Measurements from ENCODE around the gene SULT4A1.

Gene SULT4A1

DNA sequence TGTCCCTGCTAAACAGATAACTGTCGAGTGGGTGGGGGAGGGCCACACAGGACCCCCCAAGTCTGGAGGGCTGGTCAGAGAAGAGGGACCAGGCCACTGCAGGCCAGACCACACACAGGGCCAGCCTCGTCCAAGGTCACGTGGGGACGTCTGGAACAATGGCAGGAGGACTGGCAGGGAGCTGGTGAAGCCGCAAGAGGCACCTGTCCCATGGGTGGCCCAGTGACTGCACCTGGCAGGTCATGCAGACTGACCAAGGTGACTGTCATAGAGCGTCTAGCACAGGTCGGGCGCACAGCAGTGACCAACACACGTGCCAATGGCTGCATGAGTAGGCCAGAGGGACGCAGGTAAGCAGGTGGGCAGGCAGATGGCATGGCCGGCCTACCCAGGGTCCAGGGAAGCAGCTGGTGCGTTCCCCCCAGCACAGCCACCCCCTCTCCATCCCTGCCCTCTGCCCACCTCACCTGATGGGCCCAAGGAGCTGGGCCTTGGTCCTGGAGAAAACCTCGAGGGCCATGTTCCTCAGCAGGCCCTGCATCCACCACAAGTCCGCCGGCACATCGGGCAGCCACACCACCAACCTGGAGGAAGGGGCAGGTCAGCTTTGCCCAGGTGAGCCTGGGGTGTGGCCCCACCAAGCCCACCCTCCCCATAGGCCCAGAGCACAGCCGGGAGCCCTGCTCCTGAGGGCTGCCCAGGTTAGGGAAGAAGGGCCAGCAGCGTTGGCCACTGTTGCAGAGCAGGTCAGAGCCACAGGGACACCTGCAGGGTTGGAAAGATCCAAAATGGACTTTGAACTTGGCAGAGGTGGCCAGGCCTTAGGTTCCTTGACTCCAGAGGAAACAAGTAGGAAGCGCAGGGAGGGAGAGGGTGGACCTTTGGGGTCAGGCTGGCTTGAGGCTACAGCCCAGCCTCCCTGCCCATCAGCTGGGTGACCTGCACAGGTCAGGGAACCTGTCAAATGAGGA, 19.1 kb upstream of the SULT4A1 start:
- Histone ChIP-seq H3K36me3 (ENCODE audit: control insufficient read depth, insufficient read depth, low read length) (no peaks in the 10 kb centered on the region), H3K4me3 (ENCODE audit: low read depth, low read length) (no peak overlapping the region), H3K27me3 (ENCODE audit: control insufficient read depth, insufficient read depth, low read length) (no peaks in the 10 kb centered on the region), H3K79me2 (no peaks in the 10 kb centered on the region), H2AFZ (no peak overlapping the region), H3K9me3 (ENCODE audit: control insufficient read depth, low read length) (no peaks in the 10 kb centered on the region), H3K4me1 (no peaks in the 10 kb centered on the region), H3K27ac (no peak overlapping the region), H3K9ac (no peak overlapping the region), H3K4me2 (ENCODE audit: low read length) (no peak overlapping the region)
- TF ChIP-seq, protein P1, sequence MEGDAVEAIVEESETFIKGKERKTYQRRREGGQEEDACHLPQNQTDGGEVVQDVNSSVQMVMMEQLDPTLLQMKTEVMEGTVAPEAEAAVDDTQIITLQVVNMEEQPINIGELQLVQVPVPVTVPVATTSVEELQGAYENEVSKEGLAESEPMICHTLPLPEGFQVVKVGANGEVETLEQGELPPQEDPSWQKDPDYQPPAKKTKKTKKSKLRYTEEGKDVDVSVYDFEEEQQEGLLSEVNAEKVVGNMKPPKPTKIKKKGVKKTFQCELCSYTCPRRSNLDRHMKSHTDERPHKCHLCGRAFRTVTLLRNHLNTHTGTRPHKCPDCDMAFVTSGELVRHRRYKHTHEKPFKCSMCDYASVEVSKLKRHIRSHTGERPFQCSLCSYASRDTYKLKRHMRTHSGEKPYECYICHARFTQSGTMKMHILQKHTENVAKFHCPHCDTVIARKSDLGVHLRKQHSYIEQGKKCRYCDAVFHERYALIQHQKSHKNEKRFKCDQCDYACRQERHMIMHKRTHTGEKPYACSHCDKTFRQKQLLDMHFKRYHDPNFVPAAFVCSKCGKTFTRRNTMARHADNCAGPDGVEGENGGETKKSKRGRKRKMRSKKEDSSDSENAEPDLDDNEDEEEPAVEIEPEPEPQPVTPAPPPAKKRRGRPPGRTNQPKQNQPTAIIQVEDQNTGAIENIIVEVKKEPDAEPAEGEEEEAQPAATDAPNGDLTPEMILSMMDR (IDR thresholded peaks at IDR 0.05): no peak

DNA sequence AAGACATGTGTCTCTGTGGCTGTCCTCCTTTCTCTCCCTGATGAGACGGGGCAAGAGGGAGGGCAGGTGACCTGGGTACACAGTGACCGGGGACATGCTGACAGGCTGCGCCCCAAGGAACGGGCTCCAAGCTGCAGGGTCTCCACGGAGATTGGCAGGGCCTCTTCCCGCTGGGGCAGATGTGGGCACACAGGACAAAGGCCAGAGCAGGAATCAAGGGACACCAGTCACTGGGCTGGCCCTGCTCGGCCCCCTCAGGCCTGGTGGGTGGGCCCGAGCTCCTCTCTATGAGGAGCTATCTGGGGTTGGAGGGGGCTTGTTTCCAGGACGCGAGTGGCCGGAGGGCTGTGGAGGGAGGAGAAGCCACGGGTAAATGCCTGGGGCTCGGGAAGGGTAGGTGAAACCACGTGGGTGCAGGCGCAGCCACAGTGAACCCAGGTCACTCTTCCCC, 18.3 kb upstream of the SULT4A1 start:
- no peaks in the 10 kb centered on the region for H3K27me3 ChIP-seq (ENCODE audit: control insufficient read depth, insufficient read depth, low read length)
- H3K9me3 ChIP-seq (ENCODE audit: control insufficient read depth, low read length): no peaks in the 10 kb centered on the region
- H3K9ac ChIP-seq: no peak overlapping the region
- no peak overlapping the region for H3K4me2 ChIP-seq (ENCODE audit: low read length)
- no peaks in the 10 kb centered on the region for H3K4me1 ChIP-seq
- TF ChIP-seq, protein P1 (IDR thresholded peaks at IDR 0.05): no peak
- no peak overlapping the region for H2AFZ ChIP-seq
- no peaks in the 10 kb centered on the region for H3K36me3 ChIP-seq (ENCODE audit: control insufficient read depth, insufficient read depth, low read length)
- H3K4me3 ChIP-seq (ENCODE audit: low read depth, low read length): no peak overlapping the region
- no peak overlapping the region for H3K27ac ChIP-seq
- H3K79me2 ChIP-seq: no peaks in the 10 kb centered on the region

DNA sequence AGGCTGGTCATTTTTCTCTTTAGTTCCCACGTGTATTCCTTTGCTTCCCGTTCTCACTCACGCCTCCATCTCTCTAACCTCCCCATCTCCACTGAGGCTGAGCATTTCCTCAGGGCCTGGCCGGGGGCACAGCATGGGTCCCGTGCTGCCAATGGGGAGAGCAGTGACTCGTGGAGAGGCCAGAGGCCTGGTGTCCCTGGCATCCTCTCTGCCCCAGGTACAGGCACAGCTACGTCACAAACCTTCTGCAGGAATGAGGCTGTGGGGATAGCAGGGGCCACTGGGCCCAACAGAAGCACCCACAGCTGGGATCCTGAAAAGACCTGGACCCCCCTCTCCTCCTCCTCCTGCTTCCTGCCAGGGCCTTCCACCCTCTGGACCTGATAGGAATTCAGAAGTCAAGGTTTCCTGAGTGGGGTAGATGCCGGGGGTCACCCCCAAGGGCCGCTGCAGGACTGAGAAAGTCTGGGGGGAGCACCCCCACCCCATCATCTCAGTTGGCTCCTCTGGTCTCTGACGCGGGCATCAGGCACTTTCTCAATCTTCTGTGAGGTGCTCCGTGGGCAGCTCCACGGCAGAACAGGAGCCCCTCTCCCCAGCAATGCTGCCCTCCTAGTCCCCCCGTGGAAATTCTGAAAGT, 17.7 kb upstream of the SULT4A1 start:
- H3K27ac ChIP-seq: no peak overlapping the region
- H3K36me3 ChIP-seq (ENCODE audit: control insufficient read depth, insufficient read depth, low read length): no peaks in the 10 kb centered on the region
- no peaks in the 10 kb centered on the region for H3K4me1 ChIP-seq
- no peak overlapping the region for H3K4me2 ChIP-seq (ENCODE audit: low read length)
- H3K79me2 ChIP-seq: no peaks in the 10 kb centered on the region
- no peak overlapping the region for H2AFZ ChIP-seq
- H3K9me3 ChIP-seq (ENCODE audit: control insufficient read depth, low read length): no peaks in the 10 kb centered on the region
- TF ChIP-seq, protein P1 (IDR thresholded peaks at IDR 0.05): no peak
- H3K9ac ChIP-seq: no peak overlapping the region
- H3K27me3 ChIP-seq (ENCODE audit: control insufficient read depth, insufficient read depth, low read length): no peaks in the 10 kb centered on the region
- no peak overlapping the region for H3K4me3 ChIP-seq (ENCODE audit: low read depth, low read length)

DNA sequence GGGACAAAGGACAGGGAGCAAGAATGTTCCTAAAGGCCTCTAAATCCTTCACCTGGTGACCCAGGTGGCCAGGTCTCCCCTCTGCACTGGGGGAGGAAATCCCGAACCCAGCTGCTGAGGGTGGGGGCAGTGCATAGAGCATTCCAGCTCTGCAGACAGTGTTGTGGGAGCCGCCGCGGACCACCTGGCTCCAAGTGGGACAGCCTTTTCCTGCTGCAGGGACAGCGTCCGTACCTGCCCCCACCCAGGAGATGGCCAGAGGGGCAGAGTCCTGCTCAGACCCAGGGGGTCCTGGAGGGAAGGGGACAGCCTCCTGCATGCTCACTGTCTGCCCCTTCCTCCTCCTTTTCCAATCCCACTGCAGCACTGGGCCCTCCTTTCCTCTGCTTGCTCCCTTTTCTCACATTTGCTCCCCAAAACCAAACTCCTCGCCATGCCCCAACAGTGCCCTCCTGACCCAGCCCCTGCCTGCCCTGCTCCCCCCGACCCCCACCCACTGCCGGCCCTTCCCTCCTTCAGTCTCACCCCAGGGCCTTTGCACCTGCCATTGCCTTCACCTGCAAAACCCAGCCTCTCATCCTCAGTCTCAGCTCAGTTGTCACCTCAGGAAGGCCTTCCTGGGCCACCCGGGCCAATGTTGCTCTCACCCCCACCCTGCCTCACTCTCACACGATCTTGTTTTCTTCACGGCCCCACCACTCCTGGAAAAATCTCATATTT, 16.7 kb upstream of the SULT4A1 start:
- Histone ChIP-seq H3K9me3 (ENCODE audit: control insufficient read depth, low read length) (no peaks in the 10 kb centered on the region), H3K4me3 (ENCODE audit: low read depth, low read length) (no peak overlapping the region), H3K27ac (no peak overlapping the region), H3K36me3 (ENCODE audit: control insufficient read depth, insufficient read depth, low read length) (no peaks in the 10 kb centered on the region), H2AFZ (no peak overlapping the region), H3K4me2 (ENCODE audit: low read length) (no peak overlapping the region), H3K79me2 (no peaks in the 10 kb centered on the region), H3K27me3 (ENCODE audit: control insufficient read depth, insufficient read depth, low read length) (no peaks in the 10 kb centered on the region), H3K4me1 (no peaks in the 10 kb centered on the region), H3K9ac (no peak overlapping the region)
- TF ChIP-seq, protein P1 (IDR thresholded peaks at IDR 0.05): no peak
